Hypothalamus (tissue), 51 donors: ENCODE measurements around the gene TRAPPC4.
"Not testable (repeated sequence)": the region's sequence is repeated elsewhere in the genome, so short reads cannot be mapped to it uniquely, and the experiment has no call there.

Experiments
- DNase-seq, 51 donors: peaks; one replicate each; lab custom pipeline; 2025; lab: John Stamatoyannopoulos, UW

TRAPPC4 gene

DNA sequence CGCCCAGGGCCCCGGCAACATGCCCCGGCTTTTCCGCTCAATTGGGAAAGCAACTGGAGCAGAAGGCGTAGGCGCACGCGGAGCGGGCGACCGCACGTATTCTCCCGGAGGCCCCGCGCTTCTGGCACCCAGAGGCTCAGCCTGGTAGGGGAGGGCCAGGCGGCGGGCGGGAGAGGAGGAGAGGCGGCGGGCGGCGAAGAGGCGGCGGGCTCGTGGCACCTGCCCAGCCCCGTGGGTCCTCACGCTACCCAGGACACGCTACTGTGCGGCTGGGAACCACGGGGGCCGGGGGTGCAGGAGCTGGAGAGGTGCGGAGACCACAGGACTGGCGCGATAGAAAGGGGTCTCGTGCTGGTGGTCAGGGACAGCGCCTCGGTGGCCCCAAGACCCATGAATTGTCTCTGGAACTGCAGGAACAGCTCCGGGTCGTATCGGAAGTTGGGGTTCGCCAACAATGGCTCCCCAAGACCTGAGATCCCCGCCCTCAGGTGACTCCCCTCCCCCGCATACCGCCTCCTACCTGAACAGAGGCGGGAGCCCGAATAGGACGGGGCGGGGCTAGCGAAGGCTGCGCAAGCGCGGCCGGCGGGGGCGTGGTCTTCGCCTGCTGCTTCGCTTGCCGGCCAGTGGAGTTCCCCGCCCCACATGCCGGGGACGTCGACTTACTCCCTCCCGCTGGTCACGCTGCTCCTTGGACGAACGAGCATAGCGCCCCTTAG is 11.9 kb downstream of the TRAPPC4 start, which contains the start of gene SLC37A4:
TSS of gene SLC37A4 (minus strand) at position 549 of the 719 bp plus-strand sequence.
- peak; percentile 40 to 98 (median 94) for DNase-seq

DNA sequence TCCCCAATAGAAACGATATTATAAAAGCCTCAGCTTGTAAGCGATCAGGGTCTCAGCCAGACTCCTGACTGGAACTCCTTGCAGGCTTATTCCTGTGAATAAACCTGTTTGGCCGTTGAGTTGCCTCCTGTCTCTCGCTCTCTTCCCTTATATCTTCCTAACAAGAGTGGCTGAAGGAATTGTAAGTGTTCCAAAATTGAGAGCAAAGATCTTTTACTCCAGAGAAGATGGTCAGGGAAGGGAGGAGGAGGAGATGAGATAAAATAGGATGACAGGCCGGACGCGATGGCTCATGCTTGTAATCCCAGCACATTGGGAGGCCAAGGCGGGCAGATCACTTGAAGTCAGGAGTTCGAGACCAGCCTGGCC is 13.3 kb downstream of the TRAPPC4 start:
- DNase-seq = no peak

DNA sequence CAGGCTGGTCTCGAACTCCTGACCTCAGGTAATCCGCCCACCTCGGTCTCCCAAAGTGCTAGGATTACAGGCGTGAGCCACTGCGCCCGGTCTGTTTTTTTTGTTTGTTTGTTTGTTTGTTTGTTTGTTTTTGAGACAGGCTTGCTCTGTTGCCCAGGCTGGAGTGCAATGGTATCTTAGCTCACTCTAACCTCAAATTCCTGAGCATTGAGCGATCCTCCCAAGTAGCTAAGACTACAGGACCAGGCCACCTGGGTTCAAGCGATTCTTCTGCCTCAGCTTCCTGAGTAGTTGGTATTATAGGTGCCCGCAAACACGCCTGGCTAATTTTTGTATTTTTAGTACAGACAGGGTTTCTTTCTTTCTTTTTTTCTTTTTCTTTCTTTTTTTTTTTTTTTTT is 14.9 kb downstream of the TRAPPC4 start:
- DNase-seq = not testable (repeated sequence)

DNA sequence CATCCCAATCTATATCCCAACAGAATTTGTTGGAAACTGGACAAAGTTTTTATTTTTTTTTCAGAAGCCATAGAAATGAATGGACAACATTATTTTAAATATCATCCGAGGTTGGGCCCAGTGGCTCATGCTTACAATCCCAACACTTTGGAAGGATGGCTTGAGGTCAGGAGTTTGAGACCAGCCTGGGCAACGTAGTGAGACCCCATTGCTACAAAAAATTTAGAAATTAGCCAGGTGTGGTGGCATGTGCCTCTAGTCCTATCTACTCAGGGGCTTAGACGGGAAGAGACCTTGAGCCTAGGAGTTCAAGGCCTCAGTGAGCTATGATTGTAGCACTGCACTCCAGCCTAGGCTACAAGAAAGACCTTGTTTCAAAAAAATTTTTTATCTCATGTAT is 16.2 kb downstream of the TRAPPC4 start:
- no peak for DNase-seq

DNA sequence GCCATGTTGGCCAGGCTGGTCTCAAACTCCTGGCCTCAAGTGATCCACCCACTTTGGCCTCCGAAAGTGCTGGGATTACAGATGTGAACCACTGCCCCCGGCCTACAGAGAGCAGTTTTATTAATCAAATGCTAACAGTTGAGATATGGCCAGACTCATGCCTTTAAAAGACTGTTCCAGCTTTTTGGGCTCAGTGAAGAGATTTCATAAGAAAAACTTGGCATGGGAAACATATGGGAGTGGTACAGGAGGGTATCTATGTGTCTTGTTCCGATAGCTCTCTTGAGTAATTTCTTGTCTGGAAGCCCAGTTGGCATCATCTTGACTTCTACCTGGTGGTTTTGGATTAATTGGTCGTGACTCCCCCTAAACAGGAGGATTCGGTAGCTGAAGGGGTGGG is 20.3 kb downstream of the TRAPPC4 start:
- DNase-seq = no peak

DNA sequence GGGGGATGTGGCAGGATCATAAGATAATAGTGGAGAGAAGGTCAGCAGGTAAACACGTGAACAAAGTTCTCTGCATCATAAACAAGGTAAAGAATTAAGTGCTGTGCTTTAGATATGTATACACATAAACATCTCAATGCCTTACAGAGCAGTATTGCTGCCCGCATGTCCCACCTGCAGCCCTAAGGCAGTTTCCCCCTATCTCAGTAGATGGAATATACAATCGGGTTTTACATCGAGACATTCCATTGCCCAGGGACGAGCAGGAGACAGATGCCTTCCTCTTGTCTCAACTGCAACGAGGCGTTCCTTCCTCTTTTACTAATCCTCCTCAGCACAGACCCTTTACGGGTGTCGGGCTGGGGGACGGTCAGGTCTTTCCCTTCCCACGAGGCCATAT is 20.9 kb downstream of the TRAPPC4 start:
- not testable (repeated sequence) for DNase-seq

DNA sequence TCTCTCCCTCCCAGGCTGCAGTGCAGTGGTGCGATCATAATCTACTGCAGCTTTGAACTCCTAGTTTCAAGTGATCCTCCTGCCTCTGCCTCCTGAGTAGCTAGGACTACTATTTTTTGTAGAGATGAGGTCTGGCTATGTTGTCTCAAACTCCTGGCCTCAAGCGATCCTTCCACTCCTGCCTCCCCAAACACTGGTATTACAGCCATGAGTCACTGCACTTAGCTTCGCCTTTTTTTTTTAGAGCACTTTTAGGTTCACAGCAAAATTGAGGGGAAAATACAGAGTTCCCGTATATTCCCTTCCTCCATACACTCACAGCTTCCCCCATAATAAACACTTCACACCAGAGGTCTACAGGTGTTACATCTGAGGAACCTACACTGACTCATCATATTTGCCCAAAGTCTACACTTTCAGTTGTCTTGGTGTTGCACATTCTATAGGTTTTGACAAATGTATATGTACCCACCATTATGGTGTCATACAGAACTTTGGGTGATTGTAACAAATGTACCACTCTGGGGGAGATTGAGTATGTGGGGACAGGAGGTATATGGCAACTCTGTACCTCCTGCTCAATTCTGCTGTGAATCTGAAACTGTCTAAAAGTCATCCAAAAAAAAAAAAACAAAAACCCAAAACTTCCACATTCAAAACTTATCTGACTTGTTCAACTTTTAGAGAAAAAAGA is 23.4 kb downstream of the TRAPPC4 start:
- DNase-seq = no peak

DNA sequence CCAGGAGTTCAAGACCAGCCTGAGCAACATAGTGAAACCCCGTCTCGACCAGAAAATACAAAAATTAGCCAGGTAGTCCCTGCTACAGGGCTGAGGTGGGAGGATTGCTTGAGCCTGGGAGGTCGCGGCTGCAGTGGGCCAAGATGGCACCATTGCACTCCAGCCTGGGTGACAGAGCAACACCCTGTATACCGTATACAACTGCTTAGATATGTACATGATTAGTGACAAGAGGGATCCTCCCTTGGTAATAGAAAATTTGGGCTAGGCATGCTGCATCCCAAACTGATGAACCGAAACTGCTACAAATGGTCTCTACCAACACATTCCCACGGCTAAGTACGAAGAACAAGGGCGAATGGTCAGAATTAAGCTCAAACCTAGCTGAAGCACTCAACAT is 24.4 kb downstream of the TRAPPC4 start:
- no peak for DNase-seq

DNA sequence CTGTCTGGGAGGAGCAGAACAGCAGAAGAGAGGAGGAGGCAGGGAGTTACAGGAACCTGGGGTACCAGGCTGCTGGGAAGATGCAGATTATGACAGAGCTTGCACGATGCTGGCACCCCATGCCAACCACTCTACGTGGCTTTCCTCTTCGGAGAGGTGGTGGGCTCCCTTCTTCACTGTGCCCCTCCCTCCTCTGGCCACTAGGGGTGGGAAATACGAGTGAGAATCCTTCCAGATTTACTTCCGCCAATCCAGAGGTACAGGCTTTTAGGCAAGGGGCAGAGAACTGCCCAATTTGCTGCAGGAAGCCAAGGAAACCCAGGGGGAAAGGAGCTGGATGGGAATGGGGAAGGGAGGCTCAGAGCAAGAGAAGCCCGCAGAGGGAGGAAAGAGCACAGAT is 26.1 kb downstream of the TRAPPC4 start:
- no peak for DNase-seq

DNA sequence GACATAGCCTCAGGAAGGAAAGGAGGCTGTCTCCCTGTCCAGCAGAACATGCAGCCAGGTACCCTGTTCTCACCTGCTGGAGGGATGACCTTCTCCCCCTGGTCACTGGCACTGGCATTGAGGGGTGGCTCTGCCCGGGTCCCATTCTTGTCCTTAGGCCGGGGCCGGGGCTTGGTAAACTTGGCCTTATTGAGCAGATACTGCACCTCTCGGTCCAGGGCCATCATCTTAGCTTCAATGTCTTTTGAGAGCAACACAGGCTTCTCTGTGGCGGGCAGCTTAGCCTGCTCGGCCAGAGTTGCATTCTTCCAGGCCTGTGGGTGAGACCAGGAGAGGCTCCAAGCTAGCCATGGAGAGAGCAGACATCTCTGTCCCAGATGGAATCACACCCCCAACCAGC is 27.9 kb downstream of the TRAPPC4 start:
- no peak for DNase-seq

DNA sequence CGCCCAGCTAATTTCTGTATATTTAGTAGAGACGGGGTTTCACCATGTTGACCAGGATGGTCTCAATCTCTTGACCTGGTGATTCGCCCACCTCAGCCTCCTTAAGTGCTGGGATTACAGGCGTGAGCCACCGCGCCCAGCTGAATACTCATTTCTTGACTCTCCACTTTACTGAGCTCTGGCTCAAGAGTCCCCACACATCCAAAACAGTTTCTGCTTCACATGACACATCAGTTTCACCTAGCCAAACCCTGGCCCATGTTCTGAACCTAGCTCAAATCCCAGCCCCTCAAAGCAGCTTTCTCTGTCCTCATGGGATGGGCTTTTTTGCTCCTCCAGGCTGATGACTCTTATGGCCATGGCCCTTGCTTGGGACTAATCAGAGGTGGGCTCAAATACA is 28.6 kb downstream of the TRAPPC4 start:
- DNase-seq = no peak

DNA sequence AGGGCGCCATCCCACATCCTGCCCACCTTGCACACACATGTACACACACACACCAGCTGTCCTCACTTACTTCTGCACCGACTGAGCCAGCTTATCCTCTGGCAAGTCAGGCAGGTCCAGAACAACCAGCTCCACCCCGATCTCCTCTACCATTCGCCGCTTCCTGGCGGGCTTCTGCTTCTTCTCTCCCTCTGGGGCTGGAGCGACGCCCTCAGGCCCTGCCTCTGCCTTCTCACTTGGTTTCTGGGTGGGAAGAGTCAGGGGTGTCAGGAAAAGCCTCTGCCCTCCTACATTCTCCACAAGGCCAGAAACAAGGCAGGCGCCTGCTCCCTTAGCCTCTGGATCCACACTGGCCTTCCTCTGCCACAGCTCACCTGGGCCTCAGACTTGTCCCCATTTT is 30.1 kb downstream of the TRAPPC4 start:
- DNase-seq = no peak

DNA sequence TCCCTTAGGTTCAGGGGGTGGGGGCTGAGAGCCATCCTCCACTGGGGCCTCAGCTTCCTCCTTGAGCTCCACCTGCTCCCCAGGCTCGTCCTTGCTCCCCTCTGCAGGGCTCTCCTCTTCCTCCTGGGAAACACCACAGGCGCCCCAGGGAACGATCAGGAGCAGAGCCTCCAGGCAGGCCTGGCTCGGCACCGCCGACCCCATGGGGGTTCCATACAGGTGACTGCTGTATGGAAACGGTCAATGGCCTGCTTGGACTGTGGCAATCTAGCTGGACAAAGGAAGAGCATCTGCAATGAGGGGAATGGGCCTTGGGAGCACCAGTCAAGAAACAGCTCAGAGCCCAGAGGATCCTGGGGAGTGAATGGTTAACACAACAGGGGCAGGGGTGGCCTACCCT is 30.5 kb downstream of the TRAPPC4 start:
- DNase-seq = no peak

DNA sequence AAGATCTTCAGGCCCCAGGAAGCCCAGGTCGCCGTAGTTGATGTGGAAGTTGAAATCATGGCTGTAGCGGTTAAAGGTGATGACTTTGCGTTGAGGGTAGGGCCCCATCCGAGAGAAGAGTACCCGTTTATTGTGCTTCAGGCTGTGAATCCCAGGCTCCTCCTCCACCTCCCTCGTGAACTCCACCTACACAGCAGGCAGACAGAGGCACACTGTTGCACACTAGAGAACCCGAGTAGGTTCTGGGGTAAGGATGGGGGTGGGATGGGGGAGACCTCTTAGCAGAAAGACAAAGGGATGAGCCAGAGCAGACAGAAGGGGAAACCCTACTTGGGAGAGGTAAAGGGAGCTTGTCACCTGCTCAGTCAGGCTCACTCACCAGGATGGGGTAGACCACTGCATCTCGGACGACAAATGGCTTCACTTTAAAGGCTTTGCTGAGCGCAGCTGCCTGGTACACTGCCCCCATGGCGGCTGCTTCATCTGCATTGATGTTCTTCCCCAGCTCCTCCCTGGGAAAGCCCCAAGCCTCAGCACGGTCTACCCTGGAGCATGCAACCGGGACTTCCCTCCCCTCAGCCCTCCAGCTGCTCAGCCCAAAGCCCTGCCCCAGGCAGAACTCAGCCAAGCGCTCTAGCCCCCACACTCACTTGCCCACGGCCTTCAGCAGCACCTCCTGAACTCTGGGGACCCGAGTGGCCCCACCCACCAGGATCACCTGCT is 33.0 kb downstream of the TRAPPC4 start:
- DNase-seq = no peak

DNA sequence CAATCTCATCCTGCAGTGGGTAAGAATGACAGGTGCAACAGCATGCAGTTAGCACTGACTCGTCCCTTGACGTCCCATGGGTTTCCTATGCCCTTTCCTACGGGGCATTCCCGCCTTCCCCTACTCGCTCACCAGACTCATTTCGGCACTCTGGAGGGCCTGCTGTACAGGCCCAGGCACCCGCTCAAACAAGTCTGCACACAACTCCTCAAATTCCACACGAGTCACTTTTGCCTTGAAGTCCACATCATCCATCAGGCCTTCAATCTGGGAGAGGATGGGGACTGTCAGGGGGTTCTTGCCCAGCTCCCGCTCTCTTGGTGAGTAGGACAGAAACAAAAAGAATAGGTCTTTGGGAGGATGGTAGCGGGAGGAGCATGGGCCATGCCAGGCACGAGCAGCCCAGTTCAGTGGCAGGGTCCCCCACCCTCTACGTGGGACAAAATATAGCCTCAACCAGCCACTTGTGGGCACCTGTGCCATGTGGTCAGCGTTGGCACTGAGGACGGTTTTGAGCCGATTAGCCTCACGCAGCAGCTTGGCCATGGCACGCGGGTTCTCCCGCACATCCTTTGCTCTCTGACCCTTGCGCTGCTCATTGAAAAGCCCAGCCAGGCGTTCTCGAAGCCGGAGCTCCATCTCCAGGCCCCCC is 33.7 kb downstream of the TRAPPC4 start:
- no peak for DNase-seq

DNA sequence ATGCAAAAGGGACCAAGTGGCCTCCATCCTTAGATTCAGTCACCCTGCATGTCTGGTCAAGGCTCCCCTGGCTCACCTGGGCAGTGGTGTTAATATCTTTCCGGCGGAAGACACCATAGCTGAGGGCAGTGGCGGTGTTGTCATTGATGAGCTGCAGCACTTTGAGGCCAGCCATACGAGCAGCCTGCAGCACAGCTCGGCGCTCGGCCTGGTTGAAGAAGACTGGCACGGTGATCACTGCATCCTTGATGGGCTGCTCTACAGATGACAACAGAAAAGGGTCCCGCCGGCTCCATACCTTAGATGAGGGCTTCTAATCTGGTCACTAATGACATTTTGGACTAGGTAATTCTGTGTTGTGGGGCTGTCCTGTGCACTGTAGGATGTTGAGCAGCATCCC is 35.9 kb downstream of the TRAPPC4 start:
- no peak for DNase-seq

DNA sequence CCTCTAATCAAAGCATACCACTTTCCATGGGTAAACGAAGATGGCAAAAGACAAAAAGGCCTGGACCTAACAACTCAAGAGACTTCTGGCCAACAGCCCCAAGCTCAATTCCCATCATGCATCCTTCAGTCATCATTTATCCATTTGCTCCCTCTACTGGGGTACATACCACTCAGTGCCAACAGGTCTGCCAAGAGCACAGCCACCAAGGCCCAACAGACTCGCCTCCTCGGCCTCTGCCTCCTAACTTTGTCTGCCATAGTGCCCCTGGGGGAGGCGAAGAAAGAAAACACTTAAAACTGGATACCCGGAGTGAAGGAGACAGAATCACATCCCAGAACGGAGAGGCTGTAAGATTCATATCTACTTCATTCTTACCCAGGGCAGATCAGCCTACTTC is 37.3 kb downstream of the TRAPPC4 start:
- peak in 1 of 51 donors; percentile 19 for DNase-seq

DNA sequence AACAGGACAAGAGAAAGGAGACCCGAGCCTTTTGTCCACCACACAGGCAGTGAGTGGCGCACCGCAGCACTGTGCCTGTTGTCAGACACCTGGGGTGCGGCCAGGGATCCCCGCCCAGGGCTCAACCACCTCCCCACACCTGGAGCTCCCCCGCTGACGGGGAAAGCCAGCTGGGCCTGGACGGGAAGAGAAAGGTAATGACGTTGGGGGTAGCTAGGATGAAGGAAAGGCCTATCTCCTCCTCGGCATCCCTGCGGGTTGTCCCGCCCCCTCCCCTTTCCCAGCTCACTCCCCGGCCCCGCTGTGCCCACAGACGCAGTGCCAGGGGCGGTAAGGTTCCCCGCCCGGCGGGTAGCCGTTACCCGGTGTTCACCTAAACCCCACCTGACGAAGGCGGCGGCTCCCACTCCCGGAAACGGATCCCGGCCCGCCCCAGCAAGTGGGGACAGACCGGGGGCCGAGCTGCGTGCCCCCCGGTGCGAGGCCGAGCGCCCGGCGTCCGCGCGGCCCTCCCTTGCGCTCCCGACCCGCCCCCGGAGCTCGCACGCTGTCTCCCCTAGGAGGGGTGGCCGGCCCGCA is 37.9 kb downstream of the TRAPPC4 start:
- peak in 12 of 51 donors; percentile 6 to 60 (median 44) for DNase-seq

DNA sequence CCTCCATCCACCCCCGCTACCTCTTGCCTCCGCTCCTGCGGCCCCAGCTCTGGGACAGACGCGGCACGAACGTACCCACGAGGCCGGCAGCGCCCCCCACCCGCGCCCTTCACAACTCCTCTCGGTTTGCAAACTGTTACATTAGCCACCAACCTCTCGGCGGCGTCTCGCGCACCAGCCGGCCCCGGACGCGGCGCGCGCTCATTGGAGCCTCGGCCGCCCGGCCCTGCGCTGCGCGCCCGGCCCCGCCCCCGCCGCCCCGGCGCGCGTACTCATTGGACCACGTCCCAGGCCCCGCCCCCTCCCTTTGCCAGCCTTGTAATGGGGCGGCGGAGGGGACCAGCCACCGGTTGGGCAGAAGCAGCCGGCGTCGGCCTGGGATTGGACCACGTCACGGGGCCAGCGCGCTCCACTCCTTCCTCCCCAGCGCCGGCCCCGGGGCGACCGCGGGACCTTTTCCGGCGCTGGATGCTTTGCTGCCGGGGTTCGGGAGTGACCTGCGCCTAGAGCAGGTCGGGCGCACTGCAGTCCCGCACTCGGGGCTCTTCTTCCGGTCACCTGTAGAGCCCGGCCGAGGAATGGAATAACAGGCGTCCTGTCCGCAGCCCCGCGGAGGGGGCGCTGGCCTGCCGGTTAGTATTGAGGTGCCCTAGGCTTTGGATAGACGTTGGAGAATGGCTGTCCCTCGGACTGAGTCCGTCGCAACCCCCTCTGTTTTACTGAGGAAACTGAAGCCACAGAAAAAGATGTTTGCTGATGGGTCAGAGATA is 38.6 kb downstream of the TRAPPC4 start, which contains the start of gene HYOU1:
TSS of gene HYOU1 (minus strand) at position 206 of the 770 bp plus-strand sequence. CDS start 1,045 bp downstream, outside the sequence.
- DNase-seq = peak; percentile 78 to 99 (median 95)

DNA sequence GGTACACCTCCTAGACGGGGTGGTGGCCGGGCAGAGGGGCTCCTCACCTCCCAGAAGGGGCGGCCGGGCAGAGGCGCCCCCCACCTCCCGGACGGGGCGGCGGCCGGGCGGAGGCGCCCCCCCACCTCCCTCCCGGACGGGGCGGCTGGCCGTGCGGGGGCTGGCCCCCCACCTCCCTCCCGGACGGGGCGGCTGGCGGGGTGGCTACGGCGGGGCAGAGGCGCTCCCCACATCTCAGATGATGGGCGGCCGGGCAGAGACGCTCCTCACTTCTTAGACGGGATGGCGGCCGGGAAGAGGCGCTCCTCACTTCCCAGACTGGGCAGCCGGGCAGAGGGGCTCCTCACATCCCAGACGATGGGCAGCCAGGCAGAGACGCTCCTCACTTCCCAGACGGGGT is 40.6 kb downstream of the TRAPPC4 start:
- not testable (repeated sequence) for DNase-seq
